T-helper 2 cell treated with Interferon-gamma antibody and Interleukin-4, amounts not matched to agents 100 ng/mL and 5 ng/mL, for 36 hours (primary cell): ENCODE data around the gene SLC38A6. TPM values are rescaled to one million over a fixed set of nuclear protein-coding genes. Genes with fewer than 3 reads are reported as not detected.
"Not testable (repeated sequence)": the region's sequence is repeated elsewhere in the genome, so short reads cannot be mapped to it uniquely, and the experiment has no call there.

ENCODE experiments used
- intact Hi-C: fragments of 100-400 bp; cut with micrococcal nuclease; formaldehyde crosslinking; loops from one replicate; pipeline ENCODE4 v1.15.1; 2023
- total RNA-seq: library from RNA; stranded (reverse); gene quantifications from 2 replicates; pipeline ENCODE4 v1.2.3, GENCODE V29; 2022

Gene SLC38A6
- total RNA-seq, 1 donor from 2014 or later: 7.2 TPM

DNA sequence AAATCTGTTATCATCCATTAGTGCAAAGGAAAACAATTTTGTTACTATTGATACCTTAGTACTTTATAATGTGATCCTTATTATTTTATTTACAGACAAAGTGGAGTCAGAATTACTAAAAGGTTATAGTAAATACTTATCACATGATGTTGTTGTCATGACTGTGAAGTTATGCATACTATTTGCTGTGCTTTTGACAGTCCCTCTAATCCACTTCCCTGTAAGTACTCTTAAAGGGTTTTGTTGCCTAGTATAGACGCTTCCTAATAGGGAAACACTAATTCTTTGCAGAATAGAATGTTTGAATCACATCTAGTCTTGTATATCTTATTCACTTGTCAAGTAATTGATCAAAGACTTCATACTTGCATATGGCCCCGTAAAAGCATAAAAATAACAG, 69.4 kb downstream of the SLC38A6 start:
- intact Hi-C loops: no loop called here

DNA sequence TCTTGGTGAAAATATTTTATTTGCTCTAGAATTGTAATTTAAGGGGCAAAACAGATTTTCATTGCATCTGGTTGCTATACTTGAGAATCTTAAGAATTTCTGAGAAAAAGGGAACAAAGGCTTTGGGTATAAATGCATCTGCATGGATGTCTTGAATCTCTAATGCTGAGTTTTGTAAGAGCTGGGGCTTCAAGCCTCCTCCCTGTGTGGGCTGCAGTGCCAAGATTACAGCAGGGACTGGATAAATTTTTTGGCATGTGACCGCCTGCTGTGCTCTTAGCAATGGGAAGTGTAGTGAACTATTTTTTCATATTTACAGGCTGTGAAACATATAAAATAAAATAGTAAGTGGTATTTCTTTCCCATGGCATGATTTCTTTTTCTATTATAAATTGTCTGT, 70.0 kb downstream of the SLC38A6 start:
- intact Hi-C loops: no loop called here

DNA sequence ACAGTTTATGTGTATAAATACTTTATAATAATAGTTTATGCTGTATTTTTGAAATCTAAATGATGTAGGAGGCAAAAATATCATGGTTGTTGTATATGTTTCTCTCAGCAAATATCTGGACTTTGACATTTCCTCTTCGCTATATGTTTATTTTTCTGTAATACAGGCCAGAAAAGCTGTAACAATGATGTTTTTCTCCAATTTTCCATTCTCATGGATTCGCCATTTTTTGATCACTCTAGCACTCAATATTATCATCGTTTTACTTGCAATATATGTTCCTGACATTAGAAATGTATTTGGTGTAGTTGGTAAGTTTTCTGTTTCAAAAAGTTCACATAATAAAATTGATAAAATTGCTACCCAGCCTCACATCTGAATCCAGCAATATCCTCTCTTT, 70.6 kb downstream of the SLC38A6 start:
- intact Hi-C loops: no loop called here

DNA sequence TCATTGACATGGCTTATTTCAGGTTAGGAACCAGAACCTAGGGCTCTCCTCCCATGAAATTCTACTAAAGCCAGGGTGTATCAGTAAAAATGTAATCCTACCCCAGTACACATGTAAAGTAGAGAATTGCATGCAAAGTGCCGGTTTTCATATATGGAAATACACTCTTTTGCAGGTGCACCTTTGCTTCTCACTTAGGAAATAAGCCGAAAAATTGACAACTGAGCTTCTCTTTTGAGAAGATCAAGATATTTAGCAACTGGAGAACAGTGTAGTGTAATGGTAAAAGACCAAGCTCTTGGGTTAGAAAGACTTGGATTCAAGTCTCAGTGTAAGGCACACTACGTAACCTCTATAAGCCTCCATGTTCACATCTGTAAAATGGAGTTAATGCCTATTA, 82.4 kb downstream of the SLC38A6 start:
- intact Hi-C loops: no loop called here

DNA sequence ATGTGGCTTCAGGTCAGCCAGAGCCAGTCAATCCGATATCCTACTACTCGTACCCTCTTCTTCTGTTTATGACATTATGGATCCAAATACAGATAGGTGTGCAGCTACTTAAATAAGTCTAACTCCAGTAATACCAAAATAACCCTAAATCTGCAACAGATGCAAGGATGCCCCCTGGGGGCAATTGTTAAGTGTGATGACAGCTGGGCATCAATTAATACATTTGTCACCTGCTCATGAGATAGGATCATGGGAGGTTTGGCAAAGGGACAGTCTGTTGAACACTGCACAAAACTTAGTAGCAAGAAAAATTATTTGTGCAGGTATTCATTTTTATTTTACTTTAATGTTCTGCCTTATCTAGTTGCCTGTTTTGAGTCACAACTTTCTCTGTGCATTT, 83.2 kb downstream of the SLC38A6 start:
- intact Hi-C loops: no loop called here

DNA sequence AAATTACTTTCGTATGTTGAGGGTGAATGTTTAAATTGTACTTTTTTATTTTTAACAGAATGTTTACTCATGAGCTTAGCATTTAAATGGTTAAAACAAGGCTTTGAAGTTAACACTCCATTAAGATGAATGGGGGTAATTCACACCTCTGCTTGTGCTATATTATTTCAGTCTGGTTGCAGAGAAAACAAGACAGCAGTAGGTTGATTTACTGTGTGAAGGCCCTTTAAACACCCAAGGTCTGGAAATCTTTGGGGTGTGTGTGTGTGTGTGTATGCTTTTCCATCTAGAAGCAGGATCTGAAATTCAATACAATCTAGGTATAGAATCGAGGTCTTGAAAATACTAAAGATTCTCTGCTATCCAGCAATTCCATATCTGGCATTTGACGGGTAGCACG, 83.8 kb downstream of the SLC38A6 start:
- intact Hi-C loops: no loop called here

DNA sequence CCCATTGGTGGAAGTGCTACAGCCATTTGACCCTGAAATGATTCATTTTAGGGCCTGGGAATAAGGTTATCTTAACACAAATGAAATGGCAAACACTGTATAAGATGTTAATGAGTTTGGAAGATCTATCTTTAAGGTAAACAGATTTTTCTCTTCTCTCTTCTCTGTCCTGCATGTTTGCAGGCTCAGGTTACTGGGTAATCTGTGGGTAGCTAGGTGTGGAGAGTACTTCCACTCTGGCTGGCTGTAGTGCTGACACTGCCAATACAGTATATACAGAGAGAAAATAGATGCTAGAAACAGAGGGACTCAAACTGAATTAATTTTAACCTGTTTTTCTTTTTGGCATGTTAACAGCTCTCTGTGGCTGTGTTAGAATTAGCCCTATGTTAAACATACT, 84.6 kb downstream of the SLC38A6 start:
- intact Hi-C loops: no loop called here

DNA sequence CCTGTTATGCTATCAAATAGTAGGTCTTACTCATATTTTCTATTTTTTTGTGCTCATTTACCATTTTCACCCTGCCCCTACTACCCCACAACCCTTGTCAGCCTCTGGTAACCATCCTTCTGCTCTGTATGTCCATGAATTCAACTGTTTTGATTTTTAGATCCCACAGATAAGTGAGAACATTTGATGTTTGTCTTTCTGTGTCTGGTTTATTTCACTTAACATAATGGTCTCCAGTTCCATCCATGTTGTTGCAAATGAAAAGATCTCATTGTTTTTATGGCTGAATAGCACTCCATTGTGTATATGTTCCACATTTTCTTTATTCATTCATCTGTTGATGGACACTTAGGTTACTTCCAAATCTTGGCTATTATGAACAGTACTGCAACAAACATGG, 91.4 kb downstream of the SLC38A6 start:
- intact Hi-C loops: not testable (repeated sequence)

DNA sequence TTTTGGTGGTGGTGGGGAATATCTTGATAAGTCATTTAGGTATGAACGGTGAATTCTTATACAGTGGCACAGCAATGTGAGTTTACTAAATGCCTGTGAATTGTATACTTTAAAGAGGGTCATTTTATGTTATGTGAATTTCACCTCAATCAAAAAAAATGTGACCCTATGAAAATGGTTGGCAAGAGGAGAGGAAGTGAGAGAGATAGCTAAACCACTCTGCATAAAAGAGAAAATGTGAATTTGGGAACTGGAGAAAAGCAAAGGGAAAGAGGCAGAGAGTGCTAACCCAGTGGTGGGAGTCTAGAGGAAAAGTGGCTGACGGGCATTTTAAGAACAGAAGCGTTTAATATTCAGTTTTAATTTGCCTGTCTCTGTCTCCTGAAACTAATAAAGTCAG, 93.8 kb downstream of the SLC38A6 start:
- intact Hi-C loops: no loop called here

DNA sequence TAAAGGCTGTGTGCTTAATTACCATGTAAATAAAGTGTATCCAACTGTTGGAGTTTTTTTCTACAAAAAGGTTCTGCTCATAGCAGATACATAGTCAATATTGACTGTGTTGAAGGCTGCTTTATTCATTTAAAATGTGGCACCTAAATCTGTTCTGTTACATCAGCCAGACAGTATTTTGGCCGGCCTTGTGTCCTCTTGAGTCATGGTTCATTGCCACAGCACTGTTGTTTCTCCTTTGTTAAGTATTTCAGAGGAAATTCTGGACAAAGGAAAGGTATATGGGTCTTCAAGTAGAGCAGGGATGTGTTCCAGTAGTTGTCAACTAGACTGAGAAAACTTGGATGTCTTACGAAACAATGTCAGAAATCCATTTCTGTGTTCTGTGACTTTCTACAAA, 95.5 kb downstream of the SLC38A6 start:
- intact Hi-C loops: no loop called here

DNA sequence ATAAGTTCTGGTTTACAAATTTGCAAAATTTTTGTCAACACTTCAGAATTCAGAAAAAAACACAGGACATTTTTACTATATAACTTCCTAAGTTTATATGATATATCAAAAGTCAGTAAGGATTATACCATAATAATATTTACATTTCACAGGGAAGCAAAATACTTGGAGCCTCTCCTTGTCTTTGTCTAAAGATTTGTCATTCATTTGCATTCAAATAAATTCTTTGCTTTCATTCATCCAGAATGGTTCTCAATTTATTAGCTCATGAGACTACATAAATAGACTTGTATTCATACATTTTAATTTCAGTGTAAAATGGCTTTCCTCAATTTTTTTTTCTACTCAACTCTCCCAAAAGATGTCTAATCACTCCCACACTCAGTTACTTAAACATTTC, 96.4 kb downstream of the SLC38A6 start:
- intact Hi-C loops: no loop called here

DNA sequence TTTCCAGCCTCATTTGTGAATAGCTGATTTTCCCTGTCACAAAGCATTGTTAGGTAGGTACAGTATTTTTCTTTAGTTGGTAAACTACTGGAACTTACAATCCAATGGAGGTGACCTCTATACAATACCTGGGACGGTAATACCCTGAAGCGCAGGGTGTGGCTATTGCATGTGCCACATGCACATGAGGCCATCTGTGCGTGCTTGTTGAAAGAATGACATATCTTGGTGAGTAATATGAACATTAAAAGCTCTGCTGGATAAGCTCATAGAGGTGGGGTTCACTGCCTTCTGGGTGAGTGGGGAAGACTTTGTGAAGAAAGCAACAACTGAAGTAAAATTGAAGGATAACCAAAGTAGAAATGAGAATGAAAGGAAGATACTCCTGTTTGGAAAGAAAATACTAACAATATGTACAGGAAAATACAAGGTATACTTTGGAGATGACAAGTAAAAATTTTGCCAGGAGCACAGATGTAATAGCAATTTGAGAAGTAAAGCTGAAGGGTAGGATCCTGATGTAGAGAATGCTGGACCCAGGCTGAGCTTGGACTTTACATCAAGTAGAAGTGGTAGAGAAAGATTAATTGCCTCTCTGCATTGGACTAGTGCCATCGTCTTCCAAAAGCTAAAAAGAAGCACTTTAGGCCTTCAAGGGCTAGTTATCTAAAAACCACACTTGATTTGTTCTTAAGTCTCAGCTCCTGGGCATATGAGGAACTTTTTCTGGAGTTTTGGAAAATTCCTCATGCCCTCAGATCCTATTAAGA, 97.1 kb downstream of the SLC38A6 start:
- intact Hi-C loops: no loop called here

DNA sequence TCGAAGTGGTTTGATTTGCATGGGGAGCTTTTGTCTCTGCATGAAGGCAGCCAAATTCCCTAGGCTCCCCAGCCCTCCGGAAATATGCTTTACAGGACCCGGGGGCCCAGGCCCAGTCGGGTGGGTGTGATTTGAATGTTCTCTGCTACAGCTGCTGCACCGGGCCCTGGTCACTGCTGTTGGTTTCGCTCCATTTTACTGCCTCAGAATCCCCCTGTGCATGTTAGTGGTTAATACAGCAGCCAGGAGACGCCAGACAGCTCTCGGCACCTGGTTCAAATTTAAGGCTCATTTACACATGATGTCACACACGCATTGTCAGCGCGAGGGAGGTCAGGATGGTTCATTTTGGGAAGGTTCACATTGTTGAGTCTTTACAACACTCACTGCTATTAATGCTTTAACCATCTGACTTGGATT, 99.6 kb downstream of the SLC38A6 start:
- intact Hi-C loops: no loop called here

DNA sequence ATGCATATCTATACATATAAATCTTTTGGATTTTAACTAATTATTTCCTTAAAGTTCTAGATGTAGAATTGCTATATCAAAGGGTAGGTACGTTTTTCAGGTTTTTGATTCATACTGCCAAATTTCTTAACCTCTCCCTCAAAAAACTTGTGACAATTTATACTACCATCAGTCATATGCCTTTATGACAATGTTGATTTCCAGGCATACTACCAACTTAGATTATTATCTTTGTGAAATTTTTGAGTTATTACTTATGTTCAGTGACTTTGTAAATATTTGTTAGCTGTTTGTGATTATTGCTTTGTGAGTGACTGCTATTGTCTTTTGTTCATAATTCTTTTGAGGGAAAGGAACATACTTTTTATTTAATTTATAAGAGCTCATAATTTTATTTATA, 107.0 kb downstream of the SLC38A6 start:
- intact Hi-C loops: no loop called here

DNA sequence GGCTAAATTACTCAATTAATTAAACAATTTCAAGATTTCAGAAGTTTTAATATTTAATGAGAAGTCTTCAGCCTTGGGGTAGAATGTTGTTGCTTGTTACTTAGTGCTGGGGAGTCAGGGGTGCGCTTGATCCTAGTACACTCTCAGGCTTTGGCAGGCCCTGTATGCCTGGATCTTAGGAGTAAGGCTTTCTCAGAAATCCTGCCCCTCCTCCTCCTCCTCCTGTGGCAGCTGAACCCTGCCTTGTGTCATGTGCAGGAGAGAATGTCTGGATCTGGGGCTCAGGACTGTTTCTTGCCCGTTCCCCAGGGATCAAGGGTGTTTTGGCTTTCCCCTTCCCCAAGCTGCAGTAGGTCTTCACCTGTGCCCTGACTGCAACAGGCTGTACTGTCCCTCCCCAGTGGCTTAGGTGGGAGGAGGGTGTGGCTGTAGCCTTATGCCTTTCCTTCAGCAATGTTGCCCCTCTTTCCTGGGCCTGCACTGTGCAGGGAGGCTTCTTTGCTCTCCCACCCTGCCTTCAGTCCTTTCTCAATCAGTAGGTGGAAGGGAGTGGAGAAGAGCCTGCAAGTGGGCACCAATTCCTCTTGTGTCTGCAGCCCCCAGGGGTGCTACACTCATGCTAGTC, 108.2 kb downstream of the SLC38A6 start:
- intact Hi-C loops: no loop called here

DNA sequence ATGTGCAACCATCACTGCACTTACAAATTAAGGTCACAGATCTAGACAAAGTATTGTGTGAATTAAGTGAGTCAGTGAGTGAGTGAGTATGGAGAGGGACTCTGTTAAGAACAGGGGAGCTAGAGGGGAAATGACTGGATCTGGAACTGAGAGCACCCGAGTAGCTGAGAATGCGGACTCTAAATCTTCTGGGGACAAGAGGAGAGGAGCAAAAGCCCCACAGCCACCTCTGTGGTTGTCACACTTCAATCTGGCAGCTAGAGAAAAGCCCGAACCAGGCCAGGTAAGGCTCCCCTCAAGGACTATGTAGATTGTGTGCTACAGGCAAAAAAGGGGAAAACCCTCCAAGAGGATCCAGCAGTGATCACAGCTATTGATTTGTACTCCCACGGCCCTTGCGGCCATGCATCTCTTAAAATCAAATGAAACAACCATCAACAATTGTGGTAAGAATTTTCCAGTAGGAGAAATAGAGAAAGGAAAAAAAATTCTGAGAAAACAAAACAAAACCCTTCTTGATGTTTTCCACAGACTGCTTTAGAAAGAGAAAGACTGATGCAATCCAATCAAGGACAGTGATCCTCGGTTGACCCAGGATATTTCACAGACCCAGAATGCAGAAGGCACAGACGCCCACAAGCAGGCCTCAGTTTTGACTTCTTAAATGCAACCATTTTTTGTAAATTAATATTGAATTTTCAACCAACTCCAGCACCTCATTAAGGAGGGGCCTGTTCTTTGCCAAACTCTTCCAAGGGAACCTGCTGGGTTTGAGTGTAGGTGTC, 109.6 kb downstream of the SLC38A6 start:
- intact Hi-C loops: no loop called here

DNA sequence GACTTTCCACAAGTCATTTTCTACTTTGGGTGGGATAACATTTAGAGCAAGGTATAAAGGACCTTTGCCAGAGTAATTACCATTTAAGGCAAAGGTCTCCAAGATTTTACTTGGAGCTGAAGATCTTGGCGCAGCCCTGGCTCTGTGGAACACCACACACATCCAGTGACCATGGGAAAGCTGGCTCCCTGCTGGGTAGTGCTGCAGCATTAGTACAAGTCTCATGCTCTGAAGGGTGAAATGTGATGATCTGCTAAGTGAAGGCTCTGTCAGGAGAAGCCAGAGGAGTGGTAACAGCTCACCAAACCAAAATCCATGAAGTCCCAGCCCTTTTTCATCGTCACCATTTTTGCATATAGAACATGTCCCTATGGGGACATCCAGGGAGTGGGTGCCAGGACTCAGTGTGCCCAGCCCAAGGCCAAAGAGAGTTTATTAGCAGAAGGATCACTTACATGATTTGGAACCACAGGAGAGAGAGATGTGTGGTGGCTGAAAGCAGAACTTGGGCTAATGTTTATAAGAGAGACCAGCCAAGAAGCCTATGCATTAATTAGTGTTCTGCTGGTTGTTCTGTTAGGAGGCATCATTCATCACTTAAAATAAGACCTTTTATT, 110.7 kb downstream of the SLC38A6 start:
- intact Hi-C loops: no loop called here

DNA sequence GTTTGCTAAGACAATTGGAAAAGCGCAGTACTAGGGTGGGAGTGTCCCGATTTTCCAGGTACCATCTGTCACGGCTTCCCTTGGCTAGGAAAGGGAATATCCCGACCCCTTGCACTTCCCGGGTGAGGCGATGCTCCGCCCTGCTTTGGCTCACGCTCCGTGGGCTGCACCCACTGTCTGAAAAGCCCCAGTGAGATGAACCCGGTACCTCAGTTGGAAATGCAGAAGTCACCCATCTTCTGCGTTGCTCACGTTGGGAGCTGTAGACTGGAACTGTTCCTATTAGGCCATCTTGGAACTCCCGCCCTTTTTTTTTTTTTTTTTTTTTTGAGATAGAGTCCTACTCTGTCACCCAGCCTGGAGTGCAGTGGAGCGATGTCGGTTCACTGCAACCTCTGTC, 117.1 kb downstream of the SLC38A6 start:
- intact Hi-C loops: not testable (repeated sequence)

DNA sequence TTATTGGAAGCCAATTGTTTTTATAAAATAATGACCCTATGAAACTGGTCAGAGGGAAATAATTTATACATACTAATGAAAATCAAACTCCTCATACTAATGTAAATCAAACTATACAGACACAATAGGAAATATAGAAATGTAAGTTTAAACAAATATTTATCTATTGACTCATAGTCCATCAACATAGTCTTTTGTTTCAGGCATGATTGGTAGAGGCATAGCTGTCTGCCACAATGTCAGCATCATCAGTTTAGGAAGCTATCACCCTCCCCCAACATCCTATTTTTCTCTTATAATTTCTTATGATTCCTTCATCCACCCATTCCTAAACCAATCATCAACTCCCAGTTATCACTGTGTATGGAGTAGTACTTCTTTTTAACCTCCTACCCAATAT, 117.7 kb downstream of the SLC38A6 start:
- intact Hi-C loops: no loop called here

DNA sequence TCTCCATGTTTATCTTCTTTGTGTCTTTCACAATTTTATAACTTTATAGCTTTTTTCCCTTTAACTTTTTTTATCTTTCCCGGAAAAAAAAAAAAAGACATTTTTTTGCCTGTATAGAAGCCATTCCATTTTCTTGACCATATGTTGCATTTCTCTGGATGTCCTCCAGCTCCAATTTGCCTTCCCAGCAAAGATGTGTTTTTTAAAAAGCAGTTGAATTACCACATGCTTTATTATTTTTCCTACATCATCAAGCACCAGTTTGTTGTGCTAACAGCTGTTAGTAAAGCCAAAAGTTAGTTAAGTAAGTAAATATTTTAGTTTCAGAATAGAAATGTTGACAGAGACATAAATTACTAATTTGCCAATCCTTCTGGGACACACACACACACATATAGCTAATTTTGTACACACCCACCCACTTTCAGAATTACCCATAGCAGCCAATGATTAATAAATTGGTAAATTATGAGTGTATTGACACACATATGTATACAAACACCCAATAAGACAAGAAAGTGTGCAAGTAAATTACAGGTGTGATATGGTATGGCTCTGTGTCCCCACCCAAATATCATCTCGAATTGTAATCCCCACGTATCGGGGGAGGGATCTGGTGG, 118.3 kb downstream of the SLC38A6 start:
- intact Hi-C loops: no loop called here

DNA sequence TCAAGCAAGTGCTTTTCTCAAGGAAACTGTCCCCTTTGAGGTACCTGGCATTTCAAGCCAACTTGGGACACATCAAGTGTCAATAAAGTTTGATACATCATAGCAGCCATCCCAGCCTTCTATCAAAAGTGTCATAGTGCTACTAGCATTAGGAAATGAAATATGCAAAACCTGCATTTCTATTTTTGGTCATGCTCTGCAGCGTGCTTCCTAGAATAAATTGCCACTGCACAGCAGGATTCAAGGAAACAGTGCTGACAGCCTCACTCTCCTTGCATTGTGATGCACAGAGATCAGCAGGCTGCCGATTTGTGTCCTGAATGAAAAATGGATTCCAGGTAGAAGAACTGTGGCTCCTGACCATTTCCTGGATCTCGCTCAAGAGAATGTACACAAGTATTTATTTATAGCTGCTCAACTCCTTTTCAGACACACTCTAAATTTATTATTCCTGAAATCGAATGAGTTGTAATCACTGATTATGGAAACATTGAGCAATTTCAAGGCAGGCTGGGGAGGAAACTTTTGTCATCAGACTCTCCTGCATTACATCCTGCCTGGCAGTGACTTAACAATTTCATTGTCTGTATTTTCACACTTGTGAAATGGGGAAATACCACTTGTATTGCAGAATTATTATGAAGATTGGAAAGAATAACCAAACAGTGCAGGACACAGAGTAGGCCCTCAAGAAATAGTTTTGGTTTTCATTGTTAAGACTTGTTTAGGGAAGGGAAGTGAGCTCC, 120.9 kb downstream of the SLC38A6 start:
- intact Hi-C loops: no loop called here
